Fibroblast of villous mesenchyme (primary cell): Measurements from ENCODE around the gene MSI2. TPM values are rescaled to one million over a fixed set of nuclear protein-coding genes. Genes with fewer than 3 reads are reported as not detected.

Experiments used
- DNase-seq: peaks from one replicate; pipeline ENCODE4 v3.0.0-alpha.2; 2010; ENCODE audit warnings: low read depth
- H3K4me3 ChIP-seq: 2 replicates; pipeline ENCODE4 v1.5.1; 2011; ENCODE audit warnings: low read depth, mild to moderate bottlenecking, low read length
- CTCF ChIP-seq: IDR thresholded peaks from 2 replicates; pipeline ENCODE4 v1.5.1; 2012; ENCODE audit warnings: low read depth, mild to moderate bottlenecking, low read length; ENCODE audit not compliant: insufficient read depth
- total RNA-seq: library from RNA; depleted of rRNA; stranded (reverse); fragments of >200 nt; gene quantifications from 2 replicates; pipeline ENCODE4 v1.2.3, GENCODE V29; 2012

MSI2 gene
- total RNA-seq, 1 donor = 50.1 TPM

DNA sequence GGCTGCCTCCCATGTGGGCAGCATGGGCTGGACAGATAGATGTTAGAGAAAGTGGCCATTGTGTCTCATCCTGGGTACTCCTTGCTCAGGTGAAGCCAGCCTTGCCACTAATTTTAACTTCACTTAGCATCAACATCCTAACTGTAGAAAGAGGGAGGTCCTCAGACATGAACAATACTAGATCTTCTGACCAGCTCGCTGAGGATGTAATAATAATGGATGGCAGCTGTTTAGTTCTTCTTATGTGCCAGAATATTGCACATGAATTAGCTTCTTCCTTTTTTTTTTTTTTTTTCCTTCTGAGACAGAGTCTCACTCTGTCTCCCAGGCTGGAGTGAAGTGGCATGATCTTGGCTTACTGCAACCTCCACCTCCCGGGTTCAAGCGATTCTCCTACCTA is 256.4 kb downstream of the MSI2 start:
- no peak for DNase-seq
- no peak overlapping the region for H3K4me3 ChIP-seq
- TF ChIP-seq CTCF = no peak

- H3K4me3 ChIP-seq = no peak overlapping the region
- no peak for TF ChIP-seq CTCF
- no peak for DNase-seq
These were observed 257.2 kb downstream of the MSI2 start for GRCh38 chr17:57513569-57513968.

GRCh38 chr17:57514614-57515013 is 258.3 kb downstream of the MSI2 start:
- no peak for TF ChIP-seq CTCF
- H3K4me3 ChIP-seq = no peak overlapping the region
- no peak for DNase-seq

- TF ChIP-seq CTCF = no peak
- no peak for DNase-seq
- H3K4me3 ChIP-seq = no peak overlapping the region
These were observed 259.4 kb downstream of the MSI2 start for GRCh38 chr17:57515662-57516211.

DNA sequence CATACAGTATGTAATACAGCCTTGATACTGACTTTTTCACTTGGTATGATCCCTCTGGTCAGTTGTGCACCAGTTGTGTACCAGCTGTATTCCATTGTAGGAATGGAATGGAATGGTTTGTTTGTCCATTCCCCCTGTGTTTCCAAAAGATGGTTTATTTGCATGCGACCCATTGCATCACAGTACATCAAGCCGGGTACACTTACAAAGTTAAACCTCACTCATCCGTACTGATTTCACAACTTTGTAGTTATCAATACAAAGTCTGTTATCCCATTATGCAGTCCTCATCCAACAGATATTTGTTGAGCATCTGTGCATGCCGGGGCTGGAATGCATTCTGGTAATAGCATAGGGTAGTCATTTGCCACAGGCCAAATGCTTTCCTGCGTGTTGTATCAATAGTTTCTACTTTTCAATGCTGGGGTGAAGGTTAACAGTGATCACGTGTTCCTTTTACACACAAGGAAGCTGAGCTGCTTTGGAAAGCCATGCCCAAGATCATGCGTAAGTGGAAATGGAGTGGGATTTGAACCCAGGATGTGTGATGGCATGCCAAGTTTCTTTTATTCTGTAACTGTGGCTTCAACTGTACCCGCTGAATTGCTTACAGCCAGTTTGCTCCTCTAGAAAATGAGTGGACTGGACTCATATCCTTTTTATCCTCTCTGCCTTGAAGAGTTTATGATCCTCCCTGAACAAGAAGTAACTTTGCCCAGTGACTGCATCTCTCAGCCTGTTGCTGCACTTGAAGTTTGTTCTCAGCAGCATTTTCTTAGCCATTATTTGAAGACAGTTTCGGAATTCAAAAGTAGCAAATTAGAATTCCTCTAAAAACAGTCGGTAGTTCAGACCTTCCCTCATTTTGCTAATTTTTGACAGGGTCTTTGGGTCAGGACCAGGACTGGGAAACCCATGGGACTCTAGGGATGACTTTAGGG is 260.2 kb downstream of the MSI2 start:
- no peak for TF ChIP-seq CTCF
- H3K4me3 ChIP-seq = no peak overlapping the region
- no peak for DNase-seq

- TF ChIP-seq CTCF = no peak
- no peak for DNase-seq
- no peak overlapping the region for H3K4me3 ChIP-seq
These were observed 260.9 kb downstream of the MSI2 start for GRCh38 chr17:57517273-57517631.
